Panc1 (cell line): ENCODE measurements around the gene SLC66A1. TPM values are rescaled to one million over a fixed set of nuclear protein-coding genes. Genes with fewer than 3 reads are reported as not detected.
A peak's percentile ranks its signal among the peaks of the same experiment; 100 is the strongest.

ENCODE experiments used
- ATAC-seq: fragments of 200-7000 bp; cut with Tn5 transposase; 2 replicates; pipeline ENCODE4 v1.9.1; 2020; ENCODE audit warnings: mild to moderate bottlenecking, moderate library complexity
- BruUV-seq: library from RNA; stranded (reverse); fragments of 400-500 nt; replicated peaks from 2 replicates; lab custom pipeline; 2021; lab: Mats Ljungman, UMichigan
- CTCF ChIA-PET: fragments of 300-600 bp; sonication (Branson Sonifier 250); formaldehyde crosslinking; loops from one replicate; lab custom pipeline; 2022; ENCODE audit warnings: antibody characterized with exemption; lab: Charles Lee
- POLR2A ChIA-PET: fragments of 300-600 bp; sonication (Branson Sonifier 250); formaldehyde crosslinking; loops from one replicate; lab custom pipeline; 2022; ENCODE audit warnings: antibody characterized with exemption; lab: Charles Lee
- DNase-seq: peaks from one replicate; pipeline ENCODE4 v3.0.0-alpha.2; 2010; ENCODE audit warnings: low read depth, low spot score
- H3K27ac ChIP-seq: 2 replicates; pipeline ENCODE4 v1.5.1; 2011; ENCODE audit warnings: mild to moderate bottlenecking, low read length, inconsistent platforms
- H3K27me3 ChIP-seq: fragments of 200-500 bp; sonication (Bioruptor generic); 2 replicates; pipeline ENCODE4 v1.6.0; 2014; ENCODE audit warnings: low read length, inconsistent platforms; ENCODE audit not compliant: control insufficient read depth, insufficient read depth
- H3K36me3 ChIP-seq: fragments of 200-500 bp; sonication (Bioruptor generic); 2 replicates; pipeline ENCODE4 v1.5.1; 2014; ENCODE audit warnings: inconsistent platforms, mild to moderate bottlenecking, low read length, moderate library complexity; ENCODE audit not compliant: control insufficient read depth, insufficient read depth
- H3K4me1 ChIP-seq: 2 replicates; pipeline ENCODE4 v1.5.1; 2011; ENCODE audit warnings: inconsistent platforms, mild to moderate bottlenecking, low read length, moderate library complexity; ENCODE audit not compliant: control insufficient read depth, insufficient read depth
- H3K4me3 ChIP-seq, 2 experiments: 2 replicates each; pipeline ENCODE4 v1.5.1; 2011 to 2012; ENCODE audit warnings: low read depth in 2 of 2, low read length in 2 of 2, mild to moderate bottlenecking in 2 of 2, inconsistent platforms in 1 of 2, moderate library complexity in 1 of 2
- H3K9me3 ChIP-seq: fragments of 200-500 bp; sonication (Bioruptor generic); 2 replicates; pipeline ENCODE4 v1.5.1; 2014; ENCODE audit warnings: low read depth, mild to moderate bottlenecking, inconsistent platforms, low read length, moderate library complexity; ENCODE audit not compliant: control insufficient read depth, insufficient read depth
- POLR2AphosphoS5 ChIP-seq: IDR thresholded peaks from 2 replicates; pipeline ENCODE4 v1.6.1; 2012; ENCODE audit warnings: mild to moderate bottlenecking, low read depth, low read length, moderate library complexity
- SIN3A ChIP-seq: IDR thresholded peaks from 2 replicates; pipeline ENCODE4 v1.6.1; 2012; ENCODE audit warnings: low read depth, mild to moderate bottlenecking, low read length, moderate library complexity, borderline replicate concordance; ENCODE audit not compliant: insufficient read depth
- TCF7L2 ChIP-seq: IDR thresholded peaks from 2 replicates; pipeline ENCODE4 v1.6.1; 2011; ENCODE audit warnings: mild to moderate bottlenecking, low read depth, low read length, inconsistent platforms
- in situ Hi-C: cut with HindIII; loops from 2 replicates; pipeline ENCODE4 v1.10.0; 2016; ENCODE audit warnings: low sequenced_read_pairs, low pct_unique_long_range_greater_than_20kb
- intact Hi-C: fragments of 100-400 bp; cut with micrococcal nuclease; formaldehyde crosslinking; loops from one replicate; pipeline ENCODE4 v1.10.0; 2022; ENCODE audit not compliant: unreplicated experiment
- total RNA-seq: library from RNA; stranded (reverse); gene quantifications from one replicate; pipeline ENCODE4 v1.2.1, GENCODE V29; 2021; ENCODE audit not compliant: unreplicated experiment
- TF ChIP-seq, protein P1 (sequence below): fragments of 450-650 bp; IDR thresholded peaks from 2 replicates; pipeline ENCODE4 v1.5.1; 2017; ENCODE audit warnings: mild to moderate bottlenecking
- TF ChIP-seq, protein P2 (sequence below), 2 experiments: IDR thresholded peaks; 2 replicates each; pipeline ENCODE4 v1.6.1; 2011 to 2012; ENCODE audit warnings: low read depth in 2 of 2, control low read depth in 1 of 2, low read length in 1 of 2, mild to moderate bottlenecking in 1 of 2, moderate library complexity in 1 of 2; ENCODE audit not compliant: insufficient read depth in 1 of 2

Gene SLC66A1
- total RNA-seq, 1 experiment from 2014 or later, result 42.0 TPM

DNA sequence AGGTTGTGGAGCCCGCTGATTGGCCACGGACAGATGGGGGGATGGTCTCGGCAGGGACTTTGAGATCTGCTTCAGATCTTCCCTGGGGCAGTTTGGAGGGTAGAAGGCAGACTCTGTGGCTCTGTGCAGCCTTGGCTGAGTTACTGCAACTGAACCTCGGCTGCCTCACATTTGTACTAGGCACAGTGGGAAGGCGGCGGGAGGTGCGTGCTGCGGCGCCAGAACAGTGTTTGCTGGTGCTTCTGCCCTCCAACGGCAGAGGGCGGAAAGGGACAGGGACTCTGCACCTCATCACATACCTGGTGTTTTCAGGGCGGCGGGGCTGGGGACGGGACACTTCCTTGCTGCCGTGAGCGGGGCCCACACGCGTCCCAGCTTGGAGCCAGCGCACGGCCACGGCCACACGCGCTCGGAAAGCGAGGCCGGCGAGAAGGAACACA lies 26.2 kb downstream of the SLC66A1 start:
- H3K9me3 ChIP-seq, result no peaks in the 10 kb centered on the region
- CTCF ChIA-PET, result no interaction called here
- POLR2A ChIA-PET, result no interaction called here
- no peaks in the 10 kb centered on the region for H3K27me3 ChIP-seq
- no peak overlapping the region for H3K27ac ChIP-seq
- DNase-seq (no peak), ATAC-seq (no peak)
- no peak overlapping the region for H3K4me3 ChIP-seq
- no peaks in the 10 kb centered on the region for H3K4me1 ChIP-seq
- in situ Hi-C loops, result no loop called here
- intact Hi-C loops, result no loop called here
- BruUV-seq, result no TSS peak
- H3K36me3 ChIP-seq, result peaks cover 5% of the 10 kb centered on the region; the same call in 1 of the 2 replicates
- TF ChIP-seq SIN3A (no peak), TCF7L2 (no peak), POLR2AphosphoS5 (no peak)
- TF ChIP-seq, protein P1, sequence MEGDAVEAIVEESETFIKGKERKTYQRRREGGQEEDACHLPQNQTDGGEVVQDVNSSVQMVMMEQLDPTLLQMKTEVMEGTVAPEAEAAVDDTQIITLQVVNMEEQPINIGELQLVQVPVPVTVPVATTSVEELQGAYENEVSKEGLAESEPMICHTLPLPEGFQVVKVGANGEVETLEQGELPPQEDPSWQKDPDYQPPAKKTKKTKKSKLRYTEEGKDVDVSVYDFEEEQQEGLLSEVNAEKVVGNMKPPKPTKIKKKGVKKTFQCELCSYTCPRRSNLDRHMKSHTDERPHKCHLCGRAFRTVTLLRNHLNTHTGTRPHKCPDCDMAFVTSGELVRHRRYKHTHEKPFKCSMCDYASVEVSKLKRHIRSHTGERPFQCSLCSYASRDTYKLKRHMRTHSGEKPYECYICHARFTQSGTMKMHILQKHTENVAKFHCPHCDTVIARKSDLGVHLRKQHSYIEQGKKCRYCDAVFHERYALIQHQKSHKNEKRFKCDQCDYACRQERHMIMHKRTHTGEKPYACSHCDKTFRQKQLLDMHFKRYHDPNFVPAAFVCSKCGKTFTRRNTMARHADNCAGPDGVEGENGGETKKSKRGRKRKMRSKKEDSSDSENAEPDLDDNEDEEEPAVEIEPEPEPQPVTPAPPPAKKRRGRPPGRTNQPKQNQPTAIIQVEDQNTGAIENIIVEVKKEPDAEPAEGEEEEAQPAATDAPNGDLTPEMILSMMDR, result no peak
- TF ChIP-seq, protein P2, sequence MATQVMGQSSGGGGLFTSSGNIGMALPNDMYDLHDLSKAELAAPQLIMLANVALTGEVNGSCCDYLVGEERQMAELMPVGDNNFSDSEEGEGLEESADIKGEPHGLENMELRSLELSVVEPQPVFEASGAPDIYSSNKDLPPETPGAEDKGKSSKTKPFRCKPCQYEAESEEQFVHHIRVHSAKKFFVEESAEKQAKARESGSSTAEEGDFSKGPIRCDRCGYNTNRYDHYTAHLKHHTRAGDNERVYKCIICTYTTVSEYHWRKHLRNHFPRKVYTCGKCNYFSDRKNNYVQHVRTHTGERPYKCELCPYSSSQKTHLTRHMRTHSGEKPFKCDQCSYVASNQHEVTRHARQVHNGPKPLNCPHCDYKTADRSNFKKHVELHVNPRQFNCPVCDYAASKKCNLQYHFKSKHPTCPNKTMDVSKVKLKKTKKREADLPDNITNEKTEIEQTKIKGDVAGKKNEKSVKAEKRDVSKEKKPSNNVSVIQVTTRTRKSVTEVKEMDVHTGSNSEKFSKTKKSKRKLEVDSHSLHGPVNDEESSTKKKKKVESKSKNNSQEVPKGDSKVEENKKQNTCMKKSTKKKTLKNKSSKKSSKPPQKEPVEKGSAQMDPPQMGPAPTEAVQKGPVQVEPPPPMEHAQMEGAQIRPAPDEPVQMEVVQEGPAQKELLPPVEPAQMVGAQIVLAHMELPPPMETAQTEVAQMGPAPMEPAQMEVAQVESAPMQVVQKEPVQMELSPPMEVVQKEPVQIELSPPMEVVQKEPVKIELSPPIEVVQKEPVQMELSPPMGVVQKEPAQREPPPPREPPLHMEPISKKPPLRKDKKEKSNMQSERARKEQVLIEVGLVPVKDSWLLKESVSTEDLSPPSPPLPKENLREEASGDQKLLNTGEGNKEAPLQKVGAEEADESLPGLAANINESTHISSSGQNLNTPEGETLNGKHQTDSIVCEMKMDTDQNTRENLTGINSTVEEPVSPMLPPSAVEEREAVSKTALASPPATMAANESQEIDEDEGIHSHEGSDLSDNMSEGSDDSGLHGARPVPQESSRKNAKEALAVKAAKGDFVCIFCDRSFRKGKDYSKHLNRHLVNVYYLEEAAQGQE (IDR thresholded peaks at IDR 0.05; ENCODE audit: insufficient read depth in 1 of 2, low read depth in 2 of 2, low read length in 1 of 2), result no peak

DNA sequence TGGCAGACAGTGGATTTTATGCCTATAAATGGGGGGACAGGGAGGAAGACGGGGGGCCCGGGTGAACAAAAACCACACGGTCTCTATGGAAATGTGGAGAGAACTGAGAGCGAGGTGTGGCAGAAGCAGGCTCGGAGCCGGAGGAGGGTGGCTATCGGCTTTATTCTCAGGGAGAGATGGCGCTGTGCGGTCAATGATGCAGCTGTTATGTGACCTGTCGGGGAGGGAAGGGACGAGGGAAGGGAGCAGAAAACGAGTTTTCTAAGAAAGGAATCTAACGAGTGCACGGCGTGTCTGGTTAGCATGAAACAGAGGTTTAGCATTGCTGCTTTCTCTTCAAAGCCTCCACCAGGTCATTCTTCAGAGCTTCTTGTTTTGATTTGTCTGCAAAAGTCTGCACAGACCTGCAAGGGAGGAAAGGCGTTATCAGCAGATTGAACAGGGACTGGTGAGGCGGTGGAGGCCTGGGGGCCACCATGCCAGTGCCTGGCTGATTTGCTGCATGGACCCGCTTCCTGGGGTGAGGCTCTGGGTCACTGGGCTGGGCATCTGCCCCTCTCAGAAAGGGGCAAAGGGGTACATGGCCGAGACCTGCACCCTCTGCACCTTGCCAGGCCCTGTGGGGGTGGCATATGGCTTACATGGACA lies 27.2 kb downstream of the SLC66A1 start:
- DNase-seq (no peak), ATAC-seq (no peak)
- H3K9me3 ChIP-seq, result no peaks in the 10 kb centered on the region
- H3K4me3 ChIP-seq, result no peak overlapping the region
- POLR2A ChIA-PET, result no interaction called here
- in situ Hi-C loops, result no loop called here
- no peaks in the 10 kb centered on the region for H3K4me1 ChIP-seq
- H3K36me3 ChIP-seq, result peaks cover 5% of the 10 kb centered on the region; the same call in 1 of the 2 replicates
- BruUV-seq, result TSS peak; percentile 64
- intact Hi-C loops, result no loop called here
- no peak for TF ChIP-seq TCF7L2
- TF ChIP-seq, protein P2 (IDR thresholded peaks at IDR 0.05; ENCODE audit: insufficient read depth in 1 of 2, low read depth in 2 of 2, low read length in 1 of 2), result no peak
- no peak for TF ChIP-seq SIN3A
- TF ChIP-seq, protein P1, result no peak
- no peak for TF ChIP-seq POLR2AphosphoS5
- no peak overlapping the region for H3K27ac ChIP-seq
- CTCF ChIA-PET, result no interaction called here
- H3K27me3 ChIP-seq, result no peaks in the 10 kb centered on the region
